Neuronal stem cell (in vitro differentiated cells): ENCODE data around the gene TMEM255B.

Source experiments
- DNase-seq: peaks from one replicate; pipeline ENCODE4 v3.0.0-alpha.2; 2013; ENCODE audit warnings: low spot score
- H2AFZ ChIP-seq: one replicate; pipeline ENCODE4 v1.6.1; 2013; ENCODE audit warnings: mild to moderate bottlenecking, low read length, inconsistent platforms
- H2AK5ac ChIP-seq: 2 replicates; pipeline ENCODE4 v1.6.1; 2013; ENCODE audit warnings: low read depth, mild to moderate bottlenecking, inconsistent platforms, low read length, moderate library complexity, mixed read lengths
- H2BK120ac ChIP-seq: 2 replicates; pipeline ENCODE4 v1.6.1; 2013; ENCODE audit warnings: low read depth, mild to moderate bottlenecking, inconsistent platforms, low read length, moderate library complexity, mixed read lengths
- H2BK12ac ChIP-seq: one replicate; pipeline ENCODE4 v1.6.1; 2013; ENCODE audit warnings: low read length, inconsistent platforms
- H2BK15ac ChIP-seq: 2 replicates; pipeline ENCODE4 v1.6.1; 2013; ENCODE audit warnings: mild to moderate bottlenecking, low read length, inconsistent platforms, mixed read lengths
- H2BK5ac ChIP-seq: one replicate; pipeline ENCODE4 v1.6.1; 2013; ENCODE audit warnings: inconsistent platforms, mild to moderate bottlenecking, low read length, moderate library complexity
- H3K14ac ChIP-seq: one replicate; pipeline ENCODE4 v1.6.1; 2013; ENCODE audit warnings: low read length, inconsistent platforms
- H3K18ac ChIP-seq: 2 replicates; pipeline ENCODE4 v1.6.1; 2013; ENCODE audit warnings: low read length, inconsistent platforms
- H3K23ac ChIP-seq: 2 replicates; pipeline ENCODE4 v1.6.1; 2013; ENCODE audit warnings: low read depth, mild to moderate bottlenecking, mixed read lengths, low read length, inconsistent platforms; ENCODE audit not compliant: poor library complexity
- H3K27ac ChIP-seq: replicated peaks from 3 replicates; pipeline ENCODE4 v1.5.1; 2013; ENCODE audit warnings: low read length, inconsistent platforms
- H3K27me3 ChIP-seq, 3 experiments: 2 replicates each; pipeline ENCODE4 v1.6.1; 2013; ENCODE audit warnings: low read length in 3 of 3, mild to moderate bottlenecking in 2 of 3, inconsistent platforms in 1 of 3, low read depth in 1 of 3, mixed read lengths in 1 of 3, moderate library complexity in 1 of 3; ENCODE audit not compliant: control insufficient read depth in 3 of 3, insufficient read depth in 3 of 3
- H3K36me3 ChIP-seq, 2 donors: replicated peaks in 1 of 2; 2 replicates each; pipeline ENCODE4 v1.6.1; 2013; ENCODE audit warnings: low read length in 2 of 2; ENCODE audit not compliant: control insufficient read depth in 2 of 2, insufficient read depth in 2 of 2
- H3K4ac ChIP-seq: 2 replicates; pipeline ENCODE4 v1.6.1; 2013; ENCODE audit warnings: inconsistent platforms, mild to moderate bottlenecking, low read length, moderate library complexity
- H3K4me1 ChIP-seq, 2 donors: 1 replicate in 1 of 2; 2 replicates in 1 of 2; pipeline ENCODE4 v1.6.1; 2013; ENCODE audit warnings: low read length in 2 of 2, low read depth in 1 of 2; ENCODE audit not compliant: control insufficient read depth in 2 of 2, insufficient read depth in 1 of 2
- H3K4me2 ChIP-seq: one replicate; pipeline ENCODE4 v1.6.1; 2013; ENCODE audit warnings: mild to moderate bottlenecking, low read length, inconsistent platforms; ENCODE audit not compliant: insufficient read depth, poor library complexity, severe bottlenecking
- H3K4me3 ChIP-seq, 2 donors: 2 replicates each; pipeline ENCODE4 v1.5.1; 2013; ENCODE audit warnings: low read length in 2 of 2, mild to moderate bottlenecking in 2 of 2, inconsistent platforms in 1 of 2, moderate library complexity in 1 of 2
- H3K79me1 ChIP-seq: one replicate; pipeline ENCODE4 v1.6.1; 2013; ENCODE audit warnings: low read depth, mild to moderate bottlenecking, inconsistent platforms, low read length, moderate library complexity
- H3K9ac ChIP-seq: one replicate; pipeline ENCODE4 v1.6.1; 2013; ENCODE audit warnings: mild to moderate bottlenecking, low read depth, low read length, inconsistent platforms; ENCODE audit not compliant: poor library complexity
- H3K9me3 ChIP-seq, 2 donors: replicated peaks in 1 of 2; 2 replicates each; pipeline versions ENCODE3 to v1.6.1; 2013; ENCODE audit warnings: low read length in 2 of 2, mild to moderate bottlenecking in 2 of 2, inconsistent platforms in 1 of 2, low read depth in 1 of 2, mixed read lengths in 1 of 2, moderate library complexity in 1 of 2; ENCODE audit not compliant: control insufficient read depth in 2 of 2, insufficient read depth in 1 of 2
- H4K8ac ChIP-seq: one replicate; pipeline ENCODE4 v1.6.1; 2013; ENCODE audit warnings: low read depth, mild to moderate bottlenecking, inconsistent platforms, low read length, moderate library complexity
- H4K91ac ChIP-seq: one replicate; pipeline ENCODE4 v1.6.1; 2013; ENCODE audit warnings: low read length, low read depth, mild to moderate bottlenecking, inconsistent platforms; ENCODE audit not compliant: poor library complexity
- WGBS, 2 donors: extraction: QIAGEN DNeasy Blood & Tissue Kit; methylation state at CpG; one replicate each; pipeline ENCODE4 v1.1.7; 2013; ENCODE audit warnings: missing lambda C conversion rate in 2 of 2, mixed read lengths in 1 of 2; ENCODE audit not compliant: insufficient read length in 2 of 2, insufficient replicate concordance in 1 of 2; ENCODE audit errors: extremely low coverage in 2 of 2; 5-methylcytosine and 5-hydroxymethylcytosine counted together

The TMEM255B gene

DNA sequence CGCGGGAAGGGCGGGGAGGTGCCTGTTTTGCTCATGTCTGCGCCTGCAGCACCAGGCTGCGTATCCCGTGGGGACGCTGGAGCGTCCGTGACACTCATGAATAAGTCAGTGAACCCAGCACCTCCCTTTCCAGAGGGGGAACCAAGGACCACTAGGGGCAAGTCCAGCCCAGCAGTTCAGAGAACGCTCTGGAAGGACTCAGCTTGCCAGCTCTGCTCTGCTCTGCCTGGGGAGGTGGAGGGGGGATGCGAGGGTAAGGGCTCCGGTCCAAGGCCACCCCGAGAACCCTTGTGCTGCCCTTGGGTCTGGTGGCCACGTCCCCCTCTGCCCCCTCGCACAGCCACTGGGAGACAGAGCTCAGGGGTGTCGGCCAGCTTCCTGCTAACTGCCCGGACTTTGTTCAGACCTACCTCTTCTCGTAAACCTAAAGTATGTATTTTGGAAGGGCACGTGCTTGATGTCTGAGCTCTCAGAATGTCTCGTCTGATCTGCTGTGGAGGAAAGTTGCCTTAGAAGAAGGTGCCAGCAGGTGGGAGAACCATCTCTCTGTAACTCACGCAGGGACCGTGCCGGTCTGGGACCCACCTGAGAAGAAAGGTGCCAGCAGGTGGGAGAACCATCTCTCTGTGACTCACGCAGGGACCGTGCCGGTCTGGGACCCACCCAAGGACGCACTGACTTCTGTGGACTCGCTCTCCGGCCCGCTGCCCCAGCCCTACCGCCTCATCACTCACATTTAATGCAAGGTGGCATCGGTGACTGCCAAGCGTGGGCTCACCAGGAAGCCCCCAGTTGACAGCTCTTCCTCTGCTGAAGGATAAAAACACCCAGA is 34.1 kb downstream of the TMEM255B start:
- H2BK5ac ChIP-seq, result no peak overlapping the region

DNA sequence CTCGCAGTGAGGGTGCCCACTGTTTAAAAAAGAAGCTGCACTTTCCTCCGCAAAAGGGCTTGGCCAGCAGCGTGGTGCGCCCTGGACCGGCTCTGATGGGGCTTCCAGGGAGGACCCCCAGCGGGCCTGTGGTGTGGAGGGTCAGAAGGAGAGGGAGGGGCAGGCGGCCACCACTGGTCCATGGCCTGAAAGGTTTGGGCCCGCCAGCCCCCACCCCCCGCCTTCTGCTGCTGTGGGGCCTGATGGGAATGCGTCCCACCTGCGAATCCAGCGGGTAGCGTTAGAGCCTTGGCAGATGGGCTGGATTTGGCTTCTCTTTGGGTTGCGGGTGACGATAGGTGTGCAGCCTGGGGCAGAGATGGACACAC is 34.7 kb downstream of the TMEM255B start:
- Histone ChIP-seq H3K23ac (peak overlapping the region; percentile 77), H3K4ac (no peak overlapping the region), H2BK12ac (no peak overlapping the region), H3K4me2 (no peak overlapping the region), H2BK5ac (peak overlapping the region; percentile 48), H3K27ac (no peak overlapping the region), H2BK120ac (no peak overlapping the region), H3K14ac (peak overlapping the region; percentile 31), H2BK15ac (no peak overlapping the region), H2AFZ (no peak overlapping the region), H3K27me3 (no peaks in the 10 kb centered on the region), H2AK5ac (no peak overlapping the region), H3K9ac (peak overlapping the region; percentile 17), H3K4me3 (no peak overlapping the region), H3K18ac (no peak overlapping the region), H4K8ac (no peak overlapping the region), H4K91ac (no peak overlapping the region), H3K4me1 (no peaks in the 10 kb centered on the region), H3K79me1 (peaks cover 4% of the 10 kb centered on the region), H3K36me3 (peaks cover 0 to 2% of the 10 kb centered on the region in 2 donors), H3K9me3 (no peaks in the 10 kb centered on the region)
- no CpG with 5 or more reads among the region's 15 CpGs for WGBS, 2 donors
- DNase-seq, result no peak

More for the DNA sequence above, 34.1 kb downstream of the TMEM255B start:
- H2BK120ac ChIP-seq, result no peak overlapping the region
- H3K4me1 ChIP-seq, result peaks cover 0 to 2% of the 10 kb centered on the region in 2 donors
- no peak overlapping the region for H3K27ac ChIP-seq
- H3K4me2 ChIP-seq, result no peak overlapping the region
- no peak overlapping the region for H2BK12ac ChIP-seq
- peak overlapping the region; percentile 56 for H2AK5ac ChIP-seq
- peak overlapping the region; percentile 80 for H3K18ac ChIP-seq
- no peak overlapping the region for H2AFZ ChIP-seq
- no peak overlapping the region for H2BK15ac ChIP-seq
- peak overlapping the region; percentile 17 for H4K8ac ChIP-seq
- H3K9ac ChIP-seq, result no peak overlapping the region
- H4K91ac ChIP-seq, result peak overlapping the region; percentile 72
- H3K23ac ChIP-seq, result no peak overlapping the region
- no CpG with 5 or more reads among the region's 33 CpGs for WGBS, 2 donors
- H3K4me3 ChIP-seq, result no peak overlapping the region
- peaks cover 0 to 2% of the 10 kb centered on the region in 2 donors for H3K36me3 ChIP-seq
- H3K4ac ChIP-seq, result no peak overlapping the region
- peak overlapping the region; percentile 31 for H3K14ac ChIP-seq
- H3K9me3 ChIP-seq, result no peaks in the 10 kb centered on the region
- H3K79me1 ChIP-seq, result peaks cover 4% of the 10 kb centered on the region
- H3K27me3 ChIP-seq, result no peaks in the 10 kb centered on the region
- no peak for DNase-seq

DNA sequence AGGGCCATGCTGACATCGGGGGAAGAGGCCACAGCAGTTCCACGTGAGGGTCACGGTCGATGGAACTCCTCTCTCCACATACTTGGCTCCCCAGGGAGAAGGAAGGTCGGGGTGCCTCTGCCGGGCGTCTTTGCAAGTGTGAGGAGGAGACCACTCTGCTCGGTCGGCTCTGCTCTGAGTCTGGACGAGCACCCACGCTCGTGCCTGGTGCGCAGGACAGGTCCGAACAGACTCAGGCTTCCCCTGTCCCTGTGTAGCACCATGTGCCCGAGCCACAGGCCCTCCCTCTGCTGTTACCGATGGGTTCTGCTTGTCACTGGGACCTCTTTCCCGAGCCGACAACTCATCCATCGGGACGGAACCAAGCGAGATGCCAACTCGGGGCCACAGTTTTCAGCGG is 35.1 kb downstream of the TMEM255B start:
- Histone ChIP-seq H3K4me3 (no peak overlapping the region), H3K4me2 (no peak overlapping the region), H2AFZ (no peak overlapping the region), H3K4me1 (no peaks in the 10 kb centered on the region), H3K9ac (peak overlapping the region; percentile 17), H2BK120ac (no peak overlapping the region), H3K14ac (peak overlapping the region; percentile 28), H3K27me3 (no peaks in the 10 kb centered on the region), H3K36me3 (peaks cover 0 to 2% of the 10 kb centered on the region in 2 donors), H3K9me3 (no peaks in the 10 kb centered on the region), H3K18ac (no peak overlapping the region), H3K79me1 (peaks cover 4% of the 10 kb centered on the region), H2BK12ac (no peak overlapping the region), H3K4ac (no peak overlapping the region), H3K27ac (no peak overlapping the region), H4K8ac (no peak overlapping the region), H3K23ac (peak overlapping the region; percentile 77), H2BK15ac (no peak overlapping the region), H2AK5ac (no peak overlapping the region), H2BK5ac (peak overlapping the region; percentile 48), H4K91ac (no peak overlapping the region)
- WGBS, 2 donors, result no CpG with 5 or more reads among the region's 23 CpGs
- DNase-seq, result no peak

DNA sequence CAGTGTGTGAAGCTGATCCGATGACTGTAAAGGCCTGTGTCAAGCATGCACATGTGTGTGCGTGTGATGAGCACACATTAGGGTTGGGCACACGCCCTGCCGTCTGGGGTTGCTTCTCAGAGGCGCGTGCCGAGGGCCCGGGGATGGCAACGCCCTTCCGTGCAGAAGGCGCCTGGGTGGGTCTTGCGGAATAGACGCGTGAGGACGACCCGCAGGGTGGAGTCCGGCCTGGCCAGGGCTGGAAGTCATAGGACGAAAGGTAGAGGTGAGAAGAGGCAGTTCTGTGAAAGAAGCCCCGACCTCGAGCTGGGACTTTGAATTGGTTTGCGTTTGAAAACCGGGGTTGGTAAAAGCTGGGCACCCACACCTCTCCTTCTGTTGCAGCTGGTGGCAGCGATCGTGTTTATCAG is 35.7 kb downstream of the TMEM255B start:
- no peaks in the 10 kb centered on the region for H3K9me3 ChIP-seq
- no peak overlapping the region for H2BK15ac ChIP-seq
- no peak overlapping the region for H4K8ac ChIP-seq
- no peak overlapping the region for H2AFZ ChIP-seq
- H2BK12ac ChIP-seq, result no peak overlapping the region
- H3K9ac ChIP-seq, result peak overlapping the region; percentile 40
- no peak overlapping the region for H3K4me3 ChIP-seq
- H3K4me2 ChIP-seq, result no peak overlapping the region
- H3K36me3 ChIP-seq, result peaks cover 0 to 2% of the 10 kb centered on the region in 2 donors
- no peak for DNase-seq
- H3K4me1 ChIP-seq, result no peaks in the 10 kb centered on the region
- peak overlapping the region; percentile 39 for H3K14ac ChIP-seq
- H2AK5ac ChIP-seq, result no peak overlapping the region
- no peaks in the 10 kb centered on the region for H3K27me3 ChIP-seq
- peaks cover 4% of the 10 kb centered on the region for H3K79me1 ChIP-seq
- H3K23ac ChIP-seq, result no peak overlapping the region
- no peak overlapping the region for H3K27ac ChIP-seq
- H4K91ac ChIP-seq, result no peak overlapping the region
- H2BK5ac ChIP-seq, result peak overlapping the region; percentile 14
- H2BK120ac ChIP-seq, result no peak overlapping the region
- WGBS, 2 donors, result no CpG with 5 or more reads among the region's 24 CpGs
- H3K4ac ChIP-seq, result no peak overlapping the region
- H3K18ac ChIP-seq, result no peak overlapping the region
